ENCODE measurements around the gene UBE2QL1.

Gene UBE2QL1

DNA sequence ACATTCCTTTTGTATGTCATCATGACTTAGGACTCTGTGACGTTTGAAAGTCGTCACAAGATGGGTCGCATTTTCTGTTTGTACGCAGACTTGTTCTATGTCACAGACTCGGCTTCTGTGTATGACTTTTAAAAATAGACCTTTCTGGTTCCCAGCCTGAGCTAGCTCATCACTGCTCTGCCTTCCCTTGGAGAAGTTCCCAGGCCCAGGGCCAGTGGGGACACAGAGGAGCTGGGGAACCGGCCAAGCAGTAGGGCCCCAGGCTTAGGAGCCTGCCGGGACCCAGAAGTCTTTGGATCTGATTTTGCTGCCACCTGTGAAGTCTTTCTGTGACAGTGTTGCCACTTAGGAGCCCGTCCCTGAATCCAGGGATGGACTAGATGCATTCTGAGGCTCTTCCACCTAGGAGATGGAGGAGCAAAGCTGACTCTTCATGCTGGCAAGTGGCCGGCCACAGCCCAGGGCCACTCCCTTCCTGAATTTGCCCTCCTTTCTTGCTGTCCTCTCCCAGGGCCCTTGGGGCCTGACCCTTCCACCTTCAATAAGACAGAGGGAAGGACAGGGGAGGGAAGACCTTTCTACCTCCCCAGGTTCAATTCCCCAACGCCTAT lies 18.1 kb upstream of the UBE2QL1 start:
- no peak for DNase-seq

DNA sequence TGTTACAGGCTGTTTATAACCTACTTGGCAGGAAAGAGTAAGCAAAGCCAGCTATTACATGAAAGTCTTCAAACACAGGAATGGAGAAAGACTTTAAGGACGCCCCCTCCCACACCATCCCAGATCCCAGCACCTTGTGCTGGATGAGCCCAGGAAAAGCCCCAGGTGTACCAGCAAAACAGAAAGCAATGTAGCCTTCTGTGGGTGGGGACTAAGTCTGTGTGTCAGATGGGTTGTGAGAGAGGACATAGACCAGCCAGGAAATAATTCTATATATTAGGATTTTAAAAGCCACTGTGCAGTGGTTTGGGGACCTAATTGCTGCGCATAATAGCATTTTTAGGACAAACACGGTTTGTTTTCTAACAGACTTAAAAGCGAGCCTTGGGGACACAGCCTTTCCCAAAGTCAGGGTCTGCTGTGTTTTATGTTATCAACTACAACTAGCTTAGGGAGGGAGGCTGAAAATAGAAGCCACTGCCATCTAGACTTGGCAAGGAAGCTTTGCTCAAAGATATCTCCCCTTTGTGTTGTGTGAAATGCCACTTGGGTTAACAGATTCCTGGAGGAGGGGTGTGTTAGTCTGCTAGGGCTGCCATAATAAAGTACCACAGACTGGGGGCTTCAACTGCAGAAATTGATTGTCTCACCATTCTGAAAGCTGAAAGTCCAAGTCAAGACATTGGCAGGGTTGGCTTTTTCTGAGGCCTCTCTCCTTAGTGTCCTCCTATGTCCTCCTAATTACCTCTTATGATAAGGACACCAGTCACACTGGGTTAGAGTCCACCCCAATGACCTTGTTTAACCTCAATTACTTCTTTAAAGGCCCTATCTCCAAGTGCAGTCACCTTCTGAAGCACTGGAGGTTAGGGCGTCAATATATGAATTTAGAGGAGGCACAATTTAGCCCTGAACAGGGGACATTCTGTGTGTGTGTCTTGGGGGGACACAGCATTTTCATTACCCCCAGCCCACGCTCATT lies 17.2 kb upstream of the UBE2QL1 start:
- no peak for DNase-seq

DNA sequence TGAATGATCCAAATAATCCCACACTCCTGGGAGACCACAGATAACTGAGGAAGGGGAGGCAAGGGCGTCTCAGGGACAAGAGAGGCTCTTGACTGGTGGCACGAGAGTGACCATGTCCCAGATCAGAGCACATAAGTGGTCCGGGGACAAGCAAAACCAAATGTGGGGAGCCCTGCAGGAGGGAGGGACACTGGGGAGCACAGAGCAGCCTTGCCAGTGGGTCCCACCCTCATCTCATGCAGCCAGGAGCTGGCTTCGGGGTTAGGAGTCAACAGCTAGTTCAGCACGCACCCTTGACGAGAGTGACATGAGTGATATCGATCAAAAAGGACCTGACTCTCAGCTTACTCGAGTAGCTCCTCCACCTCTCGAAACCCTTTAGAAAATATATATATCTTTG lies 16.5 kb upstream of the UBE2QL1 start:
- DNase-seq: no peak

DNA sequence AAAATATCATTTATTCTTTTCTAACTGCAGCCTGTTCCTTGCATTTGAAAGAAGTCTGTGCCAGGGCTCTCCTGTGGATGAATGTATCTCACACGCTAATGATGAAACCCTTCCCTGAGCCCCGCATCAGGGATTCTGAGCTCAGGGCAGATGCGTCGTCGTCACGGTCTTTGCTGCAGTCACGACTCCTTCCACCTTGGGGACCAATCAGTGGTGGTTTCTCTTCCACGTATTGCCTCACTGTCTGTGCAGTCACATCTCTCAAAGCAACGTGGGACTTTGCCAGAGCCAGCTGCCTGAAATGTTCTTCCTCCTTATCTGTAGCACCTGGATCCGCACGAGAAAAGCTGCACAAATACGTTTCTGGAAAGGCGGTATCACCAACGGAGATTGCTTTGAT lies 13.9 kb upstream of the UBE2QL1 start:
- no peak for DNase-seq

DNA sequence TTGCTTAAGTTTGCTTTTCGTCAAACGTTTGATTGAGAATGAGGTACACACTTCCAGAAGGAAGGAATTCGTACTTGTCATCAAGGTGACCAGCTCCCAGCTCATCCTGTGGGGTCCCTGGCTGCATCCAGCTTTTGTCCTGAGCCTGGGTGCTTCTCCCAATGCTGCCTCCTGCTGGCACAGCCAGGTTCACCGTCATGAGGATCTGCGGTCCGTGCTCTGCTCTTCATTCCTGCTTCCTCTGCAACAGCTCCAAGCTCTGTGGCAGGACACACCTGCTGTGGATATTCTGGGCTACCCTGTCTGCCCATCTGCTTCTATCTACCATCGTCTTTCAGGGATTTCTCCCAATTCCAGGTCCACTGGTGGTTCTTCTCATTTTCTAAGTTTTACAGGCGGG lies 13.3 kb upstream of the UBE2QL1 start:
- no peak for DNase-seq

DNA sequence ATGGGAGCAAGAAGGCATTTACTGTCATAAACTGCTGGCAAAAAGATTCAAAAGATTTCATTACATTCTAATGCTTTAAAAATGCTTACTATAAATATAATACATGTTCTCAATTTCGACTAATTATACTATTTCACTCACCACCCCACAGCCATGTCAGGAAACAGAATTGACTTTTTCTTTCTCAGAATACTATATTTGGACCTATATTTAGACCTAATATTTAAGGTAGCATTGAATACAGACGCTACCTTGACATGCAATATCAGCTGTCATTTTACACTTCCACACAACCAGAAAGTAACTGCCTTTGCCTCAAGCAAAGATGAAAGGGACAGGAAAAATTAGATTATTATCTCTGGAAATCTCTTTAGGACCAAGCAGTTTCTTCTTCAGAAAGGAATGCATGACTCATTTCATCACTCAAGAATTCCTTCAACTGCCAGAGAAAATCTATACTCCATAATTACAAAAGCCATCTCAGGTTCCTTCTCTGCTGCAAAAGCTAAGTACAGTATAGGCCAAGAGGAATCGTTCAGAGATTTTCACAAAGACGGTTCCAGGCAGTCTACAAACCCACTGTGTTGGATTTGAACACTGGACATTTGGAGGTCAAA lies 11.8 kb upstream of the UBE2QL1 start:
- no peak for DNase-seq

DNA sequence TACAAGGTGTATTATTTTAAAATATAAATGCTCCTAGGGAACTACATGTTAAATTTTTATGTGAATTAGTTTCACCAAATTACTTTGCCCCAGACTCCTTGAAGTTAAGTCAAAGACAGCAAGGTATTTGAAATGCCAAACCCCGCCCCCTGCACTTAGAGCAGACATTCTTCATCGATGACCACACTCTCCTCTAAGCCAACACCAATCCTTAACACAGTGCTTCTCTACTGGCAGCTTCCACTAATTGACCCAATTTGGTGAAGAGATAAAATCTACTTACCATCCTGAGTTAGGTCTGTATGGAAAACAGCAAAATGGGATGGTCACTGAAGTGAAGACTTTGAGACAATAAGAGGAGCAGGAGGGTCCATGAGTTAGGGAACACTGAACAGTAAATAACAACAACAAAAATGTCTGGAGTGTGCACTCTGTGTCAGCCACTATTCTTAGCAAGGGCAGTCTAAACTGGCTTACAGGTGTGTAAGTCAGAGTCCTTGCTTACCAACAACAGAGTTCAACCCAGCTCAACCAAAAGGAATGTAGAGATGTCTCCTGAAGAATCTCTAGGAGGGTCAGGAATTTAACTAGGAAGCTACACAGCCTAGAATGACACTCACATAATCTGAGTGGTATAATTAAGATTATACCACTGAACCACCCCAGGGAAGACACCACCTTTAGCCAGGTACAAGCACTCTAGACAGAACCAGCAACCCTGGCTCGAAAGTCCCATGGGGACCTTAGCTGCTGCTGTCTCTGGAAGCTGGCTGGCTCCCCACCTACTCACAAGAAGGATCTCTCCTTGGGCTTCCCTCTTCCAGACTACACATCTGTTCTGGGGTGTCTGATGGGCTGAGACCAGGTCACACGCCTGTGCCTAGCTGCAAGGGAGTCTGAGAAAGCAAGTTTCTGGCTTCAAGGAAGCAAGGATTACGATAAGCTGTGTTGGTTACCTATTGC lies 8.8 kb upstream of the UBE2QL1 start:
- no peak for DNase-seq

DNA sequence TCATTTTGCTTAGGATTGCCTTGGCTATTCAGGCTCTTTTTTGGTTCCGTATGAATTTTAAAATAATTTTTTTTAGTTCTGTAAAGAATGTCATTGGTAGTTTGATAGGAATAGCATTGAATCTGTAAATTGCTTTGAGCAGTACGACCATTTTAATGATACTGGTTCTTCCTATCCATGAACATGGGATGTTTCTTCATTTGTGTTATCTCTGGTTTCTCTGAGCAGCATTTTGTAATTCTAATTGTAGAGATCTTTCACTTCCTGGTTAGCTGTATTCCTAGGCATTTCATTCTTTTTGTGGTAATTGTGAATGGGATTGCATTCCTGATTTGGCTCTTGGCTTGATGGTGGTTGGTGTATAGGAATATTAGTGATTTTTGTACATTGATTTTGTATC lies 6.3 kb upstream of the UBE2QL1 start:
- no peak for DNase-seq

DNA sequence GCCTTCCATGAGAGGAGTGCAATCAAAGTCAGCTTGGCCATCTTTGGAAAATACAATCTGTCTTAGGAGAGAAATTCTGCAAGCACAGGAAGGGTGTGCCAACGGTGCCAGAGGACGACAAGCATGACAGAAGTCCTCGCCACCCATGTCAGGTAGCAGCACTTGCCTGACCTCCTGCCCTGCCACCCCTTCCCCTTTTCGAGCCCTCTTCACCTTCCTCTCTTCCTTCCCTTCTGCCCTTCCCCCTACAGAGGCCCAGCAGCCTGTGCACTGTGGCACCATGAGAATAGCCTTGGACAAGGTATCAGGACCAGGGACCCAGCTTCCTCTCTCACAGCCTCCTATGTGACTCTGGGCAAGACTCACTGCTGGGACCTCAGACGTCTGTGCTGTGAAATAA lies 5.3 kb upstream of the UBE2QL1 start:
- no peak for DNase-seq

DNA sequence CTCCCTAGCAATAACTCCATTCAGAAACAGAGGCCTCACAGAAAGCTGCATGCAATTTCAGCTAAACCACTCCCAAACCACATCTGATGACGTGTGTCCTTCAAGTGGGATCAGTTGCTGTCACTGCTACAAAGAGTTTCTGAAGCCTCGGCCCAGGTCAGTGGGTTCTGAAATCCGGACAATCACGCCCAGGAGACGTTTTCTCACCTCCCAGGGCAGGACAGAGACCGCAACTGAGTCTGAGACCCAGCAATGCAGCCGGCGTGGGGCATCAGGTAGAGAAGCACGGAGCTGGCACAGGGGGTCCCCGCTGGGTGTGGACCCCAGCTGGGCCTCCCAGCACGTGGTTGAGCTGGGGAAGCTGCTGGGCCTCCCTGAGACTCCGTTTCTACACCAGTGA lies 2.6 kb upstream of the UBE2QL1 start:
- DNase-seq: no peak

DNA sequence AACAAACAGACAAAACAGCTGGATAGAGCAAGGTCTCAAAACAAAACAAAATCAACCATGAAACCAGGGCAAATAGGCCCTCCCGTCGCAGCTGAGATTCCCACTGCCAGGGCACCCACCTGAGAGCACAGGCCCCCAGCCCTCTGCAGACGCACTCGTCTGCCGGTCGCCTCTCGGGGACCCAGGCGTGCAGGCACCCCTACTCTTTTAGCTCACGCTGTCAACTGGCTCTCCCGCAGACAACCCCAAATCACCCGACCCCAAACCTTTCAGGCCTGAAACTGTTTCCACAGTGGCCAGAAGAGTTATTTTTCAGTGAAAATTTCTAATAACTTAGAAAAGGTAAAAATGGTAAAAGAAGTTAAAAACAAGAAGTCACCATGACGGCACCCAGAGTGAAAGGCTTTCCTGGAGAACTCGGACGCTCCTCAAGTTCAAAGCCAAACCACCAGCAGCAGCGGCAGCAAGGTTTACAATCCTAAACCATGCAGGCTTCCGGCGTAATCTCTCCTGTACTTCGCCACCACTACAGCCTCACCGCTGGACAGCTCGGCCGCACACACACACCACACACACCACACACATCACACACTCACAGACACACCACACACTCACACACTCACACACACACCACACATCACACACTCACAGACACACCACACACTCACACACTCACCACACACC lies 1.9 kb upstream of the UBE2QL1 start:
- no peak for DNase-seq

DNA sequence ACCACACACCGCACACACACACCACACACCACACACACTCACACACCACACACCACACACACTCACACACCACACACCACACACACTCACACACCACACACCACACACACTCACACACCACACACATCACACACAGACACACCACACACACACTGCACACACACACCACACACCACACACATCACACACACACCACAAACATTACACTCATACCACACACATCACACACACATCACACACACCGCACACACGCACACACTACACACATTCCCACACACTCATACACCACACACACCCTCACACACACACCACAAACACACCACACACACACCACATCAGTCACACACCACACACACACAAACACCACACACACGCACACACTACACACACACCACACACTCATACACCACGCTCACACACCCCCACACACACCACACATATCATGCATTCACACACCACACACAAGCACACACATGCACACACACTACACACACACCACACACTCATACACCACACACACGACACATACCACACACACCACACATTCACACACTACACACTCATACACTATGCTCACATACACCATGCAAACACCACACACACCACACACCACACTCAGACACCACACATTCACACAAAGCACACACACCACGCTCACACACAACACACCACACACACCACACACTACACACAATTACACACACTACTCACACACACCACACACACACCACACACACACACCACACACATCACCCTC lies 1.1 kb upstream of the UBE2QL1 start:
- no peak for DNase-seq

DNA sequence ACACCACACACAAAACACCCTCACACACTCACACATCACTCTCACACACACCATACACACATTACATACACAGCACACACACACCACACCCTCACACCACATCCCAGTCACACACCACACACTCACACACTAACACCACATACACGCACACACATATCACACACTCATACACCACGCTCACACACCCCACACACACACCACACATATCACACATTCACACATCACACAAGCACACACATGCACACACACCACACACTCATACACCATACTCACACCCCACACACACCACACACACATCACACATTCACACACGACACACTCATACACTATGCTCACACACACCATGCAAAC lies 543 bp upstream of the UBE2QL1 start:
- DNase-seq: no peak

DNA sequence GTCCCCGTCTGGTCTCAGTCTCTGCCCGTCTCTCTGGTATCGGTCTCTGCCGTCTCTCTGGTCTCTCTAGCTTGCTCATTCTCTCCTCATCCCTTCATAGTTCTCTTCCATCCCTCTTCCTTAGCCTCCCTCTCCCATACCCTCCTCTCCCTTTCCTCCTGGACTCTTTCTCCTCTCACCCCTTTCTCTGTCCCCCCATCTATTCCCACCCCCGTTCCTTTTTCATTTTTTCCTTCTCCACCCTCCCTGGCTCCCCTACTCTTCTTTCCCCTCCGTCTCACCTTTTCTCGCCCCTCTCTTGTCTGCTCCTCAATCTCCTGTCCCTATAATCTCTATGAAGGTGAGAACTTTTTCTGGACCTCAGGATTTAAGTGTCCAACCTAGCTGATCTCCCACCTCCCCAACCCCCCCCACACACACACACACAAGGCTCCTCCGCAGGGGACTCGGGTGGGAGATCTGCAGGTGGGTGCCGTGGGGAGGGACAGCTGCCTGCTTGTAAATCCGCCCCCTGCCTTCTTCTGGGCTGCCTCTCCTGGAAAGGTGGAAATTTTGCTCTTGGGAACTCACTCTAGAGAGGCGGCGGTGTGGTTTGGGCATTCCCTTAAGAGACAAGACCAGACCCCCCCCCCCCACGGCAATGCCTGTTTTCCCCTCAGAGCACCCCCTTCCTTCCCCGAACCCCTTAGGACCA lies 953 bp downstream of the UBE2QL1 start:
- no peak for DNase-seq

DNA sequence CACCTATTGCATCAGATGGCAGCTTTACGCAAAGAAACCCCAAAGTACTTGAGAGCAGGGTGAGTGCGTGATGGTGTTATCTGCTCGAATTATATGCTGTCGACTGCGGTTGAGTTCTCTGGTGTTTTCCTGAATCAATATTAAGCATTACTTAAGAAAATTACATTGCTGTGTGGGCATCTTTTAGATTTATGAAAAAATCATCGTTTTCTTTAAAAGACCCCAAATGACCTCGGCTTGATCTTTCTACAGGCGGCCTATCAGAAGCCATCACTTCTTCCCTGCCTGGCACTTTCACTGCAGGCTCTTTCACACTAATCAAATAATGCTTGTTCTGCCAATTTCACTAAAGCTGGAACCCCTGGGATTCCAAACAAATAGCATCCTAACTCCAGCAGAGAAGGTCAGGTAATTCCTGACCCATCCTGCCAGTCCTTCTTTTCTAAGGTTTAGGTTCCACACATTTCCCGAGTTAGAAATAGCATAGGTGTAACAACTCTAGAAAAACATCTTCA lies 1.7 kb downstream of the UBE2QL1 start:
- no peak for DNase-seq

DNA sequence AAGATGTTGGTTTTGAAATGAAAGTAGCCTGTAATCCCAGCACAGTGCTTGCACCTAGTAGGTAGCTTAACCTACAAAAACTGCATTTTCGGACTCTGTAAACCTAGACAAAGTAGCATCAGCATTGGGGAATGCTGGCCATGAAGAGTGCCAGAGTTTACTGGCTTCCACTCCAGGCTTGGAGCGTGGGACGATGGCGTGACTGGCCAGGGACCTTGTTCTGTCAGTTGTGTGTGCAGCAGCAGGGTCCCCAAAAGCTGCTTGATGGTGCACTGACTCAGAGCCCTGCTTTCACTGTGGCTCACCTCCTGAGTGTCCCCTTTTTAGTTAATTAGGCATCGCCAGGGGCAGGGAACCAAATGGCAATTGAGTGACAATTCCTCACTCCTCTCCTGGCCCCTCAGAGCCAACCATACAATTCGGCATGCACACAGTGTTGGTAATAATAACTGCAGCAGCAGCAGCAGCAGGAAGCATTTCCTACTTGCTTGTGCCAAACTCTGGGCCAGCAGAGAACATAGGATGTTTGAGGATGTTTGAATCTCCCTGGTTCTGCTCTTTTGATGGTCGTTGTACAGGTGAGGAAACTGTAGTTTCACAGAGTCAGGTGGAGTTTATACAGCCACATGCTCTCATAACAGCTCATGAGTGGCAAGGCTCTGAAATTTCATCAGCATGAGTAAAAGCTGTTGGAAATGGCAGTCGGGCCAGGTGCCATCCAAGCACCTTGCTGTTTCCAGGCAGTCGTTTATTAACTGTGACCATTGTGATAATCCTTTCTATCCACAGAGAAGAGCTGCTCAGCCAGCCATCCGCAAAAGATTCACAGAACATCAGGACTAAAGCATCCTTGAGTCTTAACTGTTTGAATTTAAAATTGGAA lies 4.2 kb downstream of the UBE2QL1 start:
- DNase-seq: no peak

DNA sequence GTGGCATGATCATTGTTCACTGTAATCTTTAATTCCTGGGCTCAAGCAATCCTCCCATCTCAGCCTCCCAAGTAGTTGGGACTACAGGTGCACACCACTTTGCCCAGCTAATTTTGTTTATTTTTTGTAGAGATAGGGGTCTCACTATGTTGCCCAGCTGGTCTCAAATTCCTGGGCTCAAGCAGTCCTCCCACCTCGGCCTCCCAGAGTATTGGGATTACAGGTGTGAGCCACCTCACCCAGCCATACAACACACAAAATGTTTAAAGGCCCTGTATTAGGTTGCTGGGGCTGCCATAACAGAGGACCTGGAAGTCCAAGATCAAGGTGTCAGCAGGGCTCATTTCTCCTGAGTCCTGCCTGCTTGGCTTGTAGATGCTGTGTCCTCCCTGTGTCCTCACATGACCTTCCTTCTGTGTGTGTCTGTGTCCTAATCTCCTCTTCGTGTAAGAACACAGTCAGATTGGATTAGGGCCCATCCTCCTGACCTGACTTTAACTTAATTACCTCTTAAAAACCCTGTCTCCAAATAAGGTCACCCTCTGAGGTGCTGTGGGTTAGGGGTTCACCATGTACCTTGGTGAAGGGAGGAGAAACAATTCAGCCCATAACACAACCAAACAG lies 5.4 kb downstream of the UBE2QL1 start:
- DNase-seq: no peak

DNA sequence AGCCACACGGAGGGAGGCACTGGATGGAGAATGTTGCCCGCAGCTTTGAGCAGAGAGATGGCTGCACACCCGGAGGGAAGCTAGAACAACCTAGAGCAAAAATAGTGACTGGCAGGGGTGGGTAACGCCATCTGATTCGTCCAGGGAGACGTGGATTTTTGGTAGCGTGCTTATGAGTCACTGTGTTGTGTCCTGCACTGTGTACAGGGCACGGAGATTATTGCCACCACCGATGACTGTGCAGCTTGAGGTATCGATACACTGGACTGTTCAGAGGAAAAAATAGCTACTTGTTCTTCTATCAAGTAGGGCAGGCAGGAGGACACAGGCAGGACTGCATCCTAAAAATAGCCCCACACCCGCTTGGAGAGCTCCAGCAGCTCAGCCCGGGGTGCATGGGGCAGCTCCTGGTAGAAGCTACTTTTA lies 6.0 kb downstream of the UBE2QL1 start:
- no peak for DNase-seq

DNA sequence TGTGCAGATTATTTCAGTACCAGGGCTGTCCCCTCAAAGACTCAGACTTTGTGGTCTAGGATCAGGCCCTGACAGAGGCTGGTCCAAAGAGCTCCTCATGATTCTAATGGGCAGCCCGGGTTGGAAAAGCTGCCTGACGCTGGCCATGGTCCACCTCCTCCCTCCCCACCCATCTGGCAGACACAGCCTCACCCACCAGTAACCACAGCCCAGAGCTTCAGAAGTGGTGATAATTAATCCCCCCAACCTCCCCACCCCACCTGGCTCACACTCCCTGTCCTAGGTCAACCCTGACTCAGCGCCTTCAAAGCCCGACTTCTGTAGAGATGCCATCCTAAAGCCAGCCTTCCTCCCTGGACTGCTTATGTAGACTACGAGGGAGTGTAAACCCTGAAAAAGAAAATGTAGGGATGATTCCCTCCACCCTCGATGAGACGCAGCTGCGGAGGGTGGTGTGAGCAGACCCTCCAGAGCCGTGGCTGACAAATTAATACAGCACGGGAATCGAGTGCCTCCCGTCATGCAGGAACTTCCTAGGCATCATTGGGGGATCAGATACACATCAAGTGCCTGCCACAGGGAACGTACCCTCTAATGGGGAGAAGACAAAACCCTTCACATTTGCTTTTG lies 7.0 kb downstream of the UBE2QL1 start:
- DNase-seq: no peak
